HG03025 (cell line): Measurements from ENCODE around the gene SCRT2.
"Not testable (repeated sequence)": the region's sequence is repeated elsewhere in the genome, so short reads cannot be mapped to it uniquely, and the experiment has no call there.

Experiments used
- ATAC-seq: cut with Tn5 transposase; IDR thresholded peaks from one replicate; pipeline ENCODE4 v1.9.1; 2021; ENCODE audit warnings: mild to moderate bottlenecking, moderate library complexity; ENCODE audit not compliant: unreplicated experiment, low FRiP score

SCRT2 gene

DNA sequence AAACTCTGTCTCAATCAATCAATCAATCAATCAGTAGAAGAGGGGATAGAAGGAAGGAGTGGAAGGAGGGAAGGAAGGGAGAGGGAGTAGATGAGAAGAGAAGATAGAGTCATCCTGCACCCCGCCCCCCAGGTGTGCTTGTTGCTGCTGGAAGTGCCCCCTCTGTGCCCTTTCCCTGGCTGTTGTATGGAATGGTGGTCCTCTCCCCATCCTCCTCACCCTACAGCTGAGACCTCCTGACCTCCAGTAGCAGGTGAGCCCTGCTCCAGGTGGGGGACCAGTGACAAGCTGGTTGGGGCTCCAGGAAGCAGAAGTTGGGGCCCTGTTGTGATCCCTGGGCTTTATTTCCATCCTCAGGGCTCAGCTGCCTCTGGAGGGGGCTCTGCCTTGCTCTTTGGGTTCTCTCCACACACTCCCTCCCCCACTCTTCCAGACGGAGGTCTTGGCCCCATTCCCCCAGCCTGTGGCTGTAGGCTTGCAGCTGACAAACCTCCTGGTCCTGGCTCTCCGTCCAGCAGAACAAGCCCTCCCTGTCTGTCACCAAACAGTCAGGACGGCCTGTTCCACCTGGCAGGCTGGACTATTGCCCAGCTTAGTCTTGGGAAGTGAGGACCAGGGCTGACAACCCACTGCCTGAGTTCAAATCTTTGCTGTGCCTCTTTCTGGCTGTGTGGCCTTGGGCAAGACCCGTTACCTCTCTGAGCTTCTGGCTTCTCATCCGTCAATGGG, 26.0 kb upstream of the SCRT2 start:
- ATAC-seq, result no peak

DNA sequence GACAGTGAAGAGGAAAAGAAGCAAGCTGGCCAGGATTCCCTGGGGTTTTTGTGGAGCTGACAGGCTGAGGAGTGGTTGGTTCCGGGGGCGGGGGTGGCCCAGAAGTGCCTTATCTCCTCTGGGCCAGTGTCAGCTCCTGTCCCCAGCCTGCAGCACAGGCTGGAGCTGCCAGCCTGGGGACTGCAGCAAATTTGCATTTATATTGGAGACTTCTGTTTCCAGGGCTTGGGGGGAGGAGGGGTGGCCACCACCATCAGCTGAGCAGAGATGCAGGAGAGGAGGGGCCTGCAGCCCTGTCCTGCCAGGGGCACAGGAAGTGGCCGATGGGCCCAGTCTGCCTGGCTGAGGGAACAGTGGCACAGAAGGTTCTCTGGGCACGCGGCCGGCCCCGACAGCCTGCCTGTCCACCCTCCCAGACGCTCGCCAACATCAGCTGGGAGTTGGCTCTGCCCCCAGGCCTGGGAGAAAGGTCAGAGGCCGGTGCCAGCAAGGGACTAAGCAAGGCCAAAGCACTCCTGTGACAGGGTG, 24.3 kb upstream of the SCRT2 start:
- ATAC-seq, result no peak

DNA sequence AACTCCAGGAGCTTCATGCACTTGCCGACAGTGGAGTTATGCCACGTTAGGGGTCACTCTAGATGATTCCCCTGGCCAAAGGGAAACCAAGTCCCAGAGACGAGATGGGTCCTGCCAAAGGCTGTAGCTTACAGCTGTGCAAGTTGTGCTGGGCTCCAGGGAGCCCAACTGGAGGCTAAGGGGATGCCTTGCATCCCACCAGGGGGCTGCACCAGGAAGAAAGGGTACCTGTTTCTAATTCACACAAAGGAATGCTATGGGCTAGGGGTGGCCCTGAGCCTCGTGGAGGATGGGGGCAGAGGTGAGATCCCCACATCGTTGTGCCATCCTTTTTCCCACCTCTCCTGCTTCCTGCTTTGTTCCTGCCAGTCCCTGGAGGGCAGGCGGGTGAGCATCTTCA, 23.7 kb upstream of the SCRT2 start:
- no peak for ATAC-seq

DNA sequence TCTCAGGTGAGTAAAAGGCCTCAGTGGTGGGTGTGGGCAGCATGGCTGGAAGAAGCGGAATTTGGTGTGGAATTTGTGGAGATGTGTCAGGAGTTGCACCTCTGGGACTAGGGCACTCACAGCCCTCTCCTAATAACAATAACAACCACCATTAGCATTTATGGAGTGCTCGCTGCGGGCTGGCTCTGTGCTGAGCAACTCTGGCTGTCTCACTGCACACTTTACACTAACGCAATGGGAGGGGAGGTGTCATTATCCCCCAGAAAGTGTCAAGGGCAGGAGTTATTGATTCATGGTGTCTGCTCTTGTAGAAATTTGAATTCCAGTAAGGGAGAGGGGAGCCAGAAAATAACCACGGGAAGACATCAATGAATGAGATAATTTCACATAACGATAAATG, 22.7 kb upstream of the SCRT2 start:
- ATAC-seq, result no peak

DNA sequence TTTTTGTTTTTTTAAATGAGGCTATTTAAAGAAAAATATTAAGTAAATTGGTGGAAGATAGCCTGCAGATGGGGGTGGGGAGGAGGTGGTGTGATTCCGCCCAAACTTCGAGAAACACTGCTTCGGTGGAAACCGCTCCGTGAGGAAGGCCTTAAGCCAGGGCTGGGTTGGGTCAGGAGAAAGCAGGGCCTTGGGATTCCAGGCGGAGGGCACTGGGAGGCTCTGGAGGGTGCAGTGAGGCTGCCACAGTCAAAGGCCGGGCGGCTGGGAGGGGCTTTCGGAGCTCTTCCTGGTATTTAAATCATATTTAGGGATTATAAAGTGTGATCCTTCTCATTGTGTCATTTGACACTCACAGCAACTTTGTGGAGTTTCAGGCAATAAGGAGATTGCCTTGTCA, 22.2 kb upstream of the SCRT2 start:
- ATAC-seq, result no peak

DNA sequence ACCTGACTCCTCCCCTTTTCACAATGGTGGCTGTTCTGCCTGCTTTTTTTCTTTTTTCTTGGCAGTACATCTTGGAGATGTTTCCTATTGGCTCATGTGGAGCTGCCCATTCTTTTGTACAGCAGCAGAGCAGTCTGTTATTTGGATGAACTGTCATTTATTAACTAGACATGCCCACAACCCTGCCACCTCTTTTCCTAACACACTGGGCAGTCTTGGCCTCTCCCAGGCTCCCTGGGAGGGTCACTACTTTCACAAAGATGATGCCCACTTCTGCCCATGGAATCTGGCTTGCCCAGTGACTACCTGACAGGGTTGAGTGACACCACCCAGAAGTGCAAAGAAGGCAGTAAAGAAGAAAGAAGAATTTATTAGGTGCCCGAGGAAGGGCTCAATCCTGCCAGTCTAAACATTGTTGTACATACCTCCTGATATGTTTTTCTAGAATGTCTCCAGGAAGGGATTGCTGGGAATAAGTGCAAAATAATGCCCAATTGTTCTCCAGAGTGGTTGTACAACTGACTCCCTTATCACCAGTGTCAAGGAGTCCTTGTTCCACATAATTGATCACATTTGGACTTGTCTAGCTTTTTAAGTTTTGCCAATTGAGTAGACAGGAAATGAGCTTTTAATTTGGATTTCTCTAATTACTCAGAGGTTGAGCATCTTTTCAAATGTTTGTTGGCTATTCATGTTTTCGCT, 19.7 kb upstream of the SCRT2 start:
- no peak for ATAC-seq

DNA sequence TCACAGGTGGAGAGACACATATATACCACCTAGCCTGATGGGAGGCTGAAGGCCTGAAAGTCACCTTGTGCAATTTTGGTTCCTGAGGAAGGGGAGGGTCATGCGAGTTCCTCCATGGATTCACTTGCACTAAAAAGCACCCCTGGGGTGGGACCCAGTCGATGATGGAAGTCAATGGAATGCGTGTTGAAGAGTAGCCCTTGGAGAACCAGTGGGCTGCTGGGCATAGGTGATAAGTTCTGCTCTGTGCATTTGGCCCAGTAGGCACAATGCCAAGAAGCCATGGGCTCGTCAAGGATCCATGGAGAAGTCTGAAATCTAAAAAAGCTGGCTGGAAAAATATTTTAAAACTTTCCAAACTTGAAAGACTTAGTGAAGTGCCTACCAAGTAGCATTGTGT, 18.9 kb upstream of the SCRT2 start:
- ATAC-seq, result no peak

DNA sequence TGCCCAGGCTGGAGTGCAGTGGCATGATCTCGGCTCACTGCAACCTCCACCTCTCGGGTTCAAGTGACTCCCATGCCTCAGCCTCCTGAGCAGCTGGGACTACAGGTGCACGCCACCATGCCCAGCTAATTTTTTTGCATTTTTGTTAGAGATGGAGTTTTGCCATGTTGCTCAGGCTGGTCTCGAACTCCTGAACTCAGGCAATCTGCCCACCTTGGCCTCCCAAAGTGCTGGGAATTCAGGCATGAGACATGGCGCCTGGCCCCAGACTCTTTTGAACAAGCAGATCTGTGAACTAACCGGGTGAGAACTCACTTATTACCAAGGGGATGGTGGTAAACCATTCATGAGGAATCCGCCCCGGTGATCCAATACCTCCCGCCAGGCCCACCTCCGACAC, 18.2 kb upstream of the SCRT2 start:
- not testable (repeated sequence) for ATAC-seq

DNA sequence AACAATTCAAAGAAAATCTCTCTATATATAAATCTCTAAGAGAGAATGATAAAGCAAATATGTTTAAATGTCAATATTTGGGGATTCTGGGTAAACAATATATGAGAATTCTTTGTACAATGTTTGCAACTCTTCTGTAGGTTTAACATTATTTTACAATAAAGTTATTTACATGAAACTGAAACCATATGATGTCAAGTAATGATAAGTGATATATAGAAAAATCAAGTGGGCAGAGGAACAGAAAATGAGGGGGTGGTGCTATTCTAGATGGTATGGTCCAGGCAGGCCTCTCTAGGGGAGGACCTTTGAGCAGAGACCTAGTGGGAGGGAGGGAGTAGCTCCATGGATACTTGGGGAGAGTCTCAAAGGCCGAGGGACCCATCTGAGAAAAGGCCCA, 16.4 kb upstream of the SCRT2 start:
- ATAC-seq, result no peak

DNA sequence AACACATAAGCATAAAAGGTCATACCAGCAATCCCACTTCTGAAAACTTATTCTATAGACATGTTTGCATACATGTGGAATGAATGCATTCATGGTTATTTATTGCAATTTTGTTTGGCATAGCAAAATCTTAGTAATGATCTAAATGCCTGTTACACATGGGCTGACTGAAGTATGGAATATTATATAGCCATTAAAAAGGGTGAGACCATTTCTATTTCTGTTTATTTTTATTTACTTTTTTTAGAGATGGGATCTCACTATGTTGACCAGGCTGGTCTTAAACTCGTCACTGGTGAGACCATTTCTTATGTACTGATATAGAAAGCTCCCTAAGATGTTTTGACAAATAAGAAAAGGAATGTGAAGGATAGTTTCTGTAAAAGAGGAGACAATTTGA, 14.3 kb upstream of the SCRT2 start:
- ATAC-seq, result no peak

DNA sequence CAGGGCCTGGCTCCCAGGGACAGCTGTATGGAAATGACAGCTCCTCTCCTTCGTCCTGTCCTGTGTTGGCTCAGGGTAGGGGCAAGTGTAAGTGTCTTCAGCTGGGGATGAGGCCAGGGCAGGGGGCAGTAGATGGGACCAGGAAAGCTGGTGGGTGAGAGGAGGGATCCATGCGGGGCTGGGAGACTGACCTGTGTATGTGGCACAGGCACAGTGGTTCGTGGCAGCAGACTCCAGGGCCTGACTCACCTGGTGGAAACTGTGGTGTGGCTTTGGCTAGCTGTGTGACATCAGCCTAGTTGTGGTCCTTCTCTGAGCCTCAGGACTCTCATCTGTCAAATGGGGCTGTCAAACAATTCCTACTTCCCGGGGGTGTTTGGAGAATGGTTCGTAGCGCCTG, 13.7 kb upstream of the SCRT2 start:
- ATAC-seq, result no peak

DNA sequence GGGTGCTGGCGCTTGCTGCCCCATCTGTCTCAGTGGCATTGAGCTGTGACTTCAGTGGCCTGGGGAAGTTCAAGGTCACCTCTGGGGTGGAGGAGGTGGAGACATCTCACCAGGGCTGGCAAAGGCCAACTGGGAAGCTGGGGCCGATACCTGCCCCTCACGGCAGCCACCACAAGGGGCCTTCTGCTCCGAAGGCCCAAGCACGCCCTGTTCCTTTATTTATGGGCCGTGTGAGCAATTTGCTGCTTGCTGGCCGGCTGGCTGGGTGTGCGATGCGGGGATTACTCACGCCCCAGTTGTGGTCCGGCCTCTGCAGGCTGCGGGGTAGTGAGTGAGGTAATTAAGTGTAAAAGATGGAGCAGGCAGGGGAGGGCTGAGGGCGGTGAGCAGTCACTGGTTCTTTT, 13.2 kb upstream of the SCRT2 start:
- ATAC-seq, result no peak

DNA sequence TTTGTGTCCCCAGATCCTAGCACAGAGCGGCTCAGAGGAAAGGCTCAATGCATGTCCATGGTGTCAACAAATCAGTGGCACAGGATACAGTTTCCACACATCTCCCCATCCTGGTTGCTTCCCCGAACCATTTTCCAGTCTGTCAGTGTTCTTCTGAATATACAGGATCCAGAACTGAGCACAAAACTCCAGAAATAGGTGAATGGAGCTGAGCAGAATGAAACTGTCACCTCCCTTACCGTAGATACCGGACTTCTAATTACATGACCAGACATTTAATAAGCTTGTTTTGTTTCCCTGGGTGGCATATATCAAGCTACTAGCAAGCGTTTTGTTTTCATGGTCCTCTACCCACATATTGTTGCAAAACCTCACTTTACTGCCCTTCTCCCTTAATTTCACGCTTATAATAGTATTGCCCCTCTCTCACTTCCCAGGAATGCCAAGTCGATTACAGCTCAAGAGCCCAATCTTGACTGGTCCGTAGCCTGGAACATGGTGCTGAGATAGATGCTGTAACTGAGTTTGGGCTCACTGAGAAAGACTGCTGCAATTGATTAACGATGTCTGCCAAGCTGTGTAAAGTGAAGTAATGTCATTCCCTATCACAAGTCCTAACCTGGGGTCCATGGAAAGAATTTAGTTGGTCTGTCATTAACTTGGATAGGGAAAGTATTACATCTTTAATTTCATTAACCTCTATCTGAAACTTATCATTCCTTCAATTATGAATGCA, 12.0 kb upstream of the SCRT2 start:
- ATAC-seq, result no peak

DNA sequence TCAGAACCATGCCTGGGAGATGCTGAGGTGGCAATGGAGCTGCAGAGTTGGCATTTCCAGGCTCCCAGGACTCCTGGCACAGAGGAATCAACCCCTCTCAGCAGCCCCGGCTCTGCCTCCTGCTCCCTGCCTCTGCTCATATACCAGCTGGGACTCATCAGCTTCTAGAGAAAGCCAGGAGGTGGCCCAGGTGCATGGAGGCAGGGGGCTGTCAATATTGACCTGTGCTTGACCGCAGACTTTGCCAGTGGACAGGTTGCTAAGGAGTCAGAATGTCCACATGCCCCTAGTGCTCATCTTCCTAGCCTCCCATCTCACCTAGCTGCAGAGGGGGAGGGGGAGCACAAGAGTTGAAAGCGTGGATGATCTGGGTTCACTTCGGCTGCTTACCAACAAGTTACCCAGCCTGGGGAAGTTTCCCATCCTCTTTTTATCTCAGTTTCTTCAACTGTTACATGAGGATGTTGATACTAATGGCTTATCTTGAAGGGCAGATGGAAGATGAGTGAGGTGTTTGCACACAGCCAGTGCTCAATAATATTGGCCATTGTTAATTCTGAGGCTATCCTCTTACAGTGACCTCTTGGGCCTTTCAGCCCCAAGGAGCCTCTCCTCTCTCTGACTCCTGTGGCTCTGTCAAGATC, 9.2 kb upstream of the SCRT2 start:
- ATAC-seq, result no peak

DNA sequence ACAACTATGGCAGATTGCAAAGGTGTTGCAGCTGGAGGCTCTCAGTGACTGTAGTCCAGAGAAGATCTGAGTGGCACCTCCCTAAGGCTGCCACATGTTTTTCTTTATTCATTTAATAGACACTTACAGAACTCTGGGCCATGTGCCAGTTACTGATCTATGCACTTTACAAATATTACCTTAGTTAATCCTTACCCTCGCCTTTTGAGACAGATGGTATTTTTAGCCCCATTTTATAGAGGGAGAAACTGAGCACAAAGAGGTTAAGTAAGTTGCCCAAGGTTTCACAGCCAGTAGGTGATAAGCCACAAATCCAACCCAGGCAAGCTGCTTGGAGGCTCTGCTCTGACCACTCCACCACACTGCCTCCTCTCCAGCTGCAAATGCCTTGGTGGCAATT, 6.5 kb upstream of the SCRT2 start:
- no peak for ATAC-seq

DNA sequence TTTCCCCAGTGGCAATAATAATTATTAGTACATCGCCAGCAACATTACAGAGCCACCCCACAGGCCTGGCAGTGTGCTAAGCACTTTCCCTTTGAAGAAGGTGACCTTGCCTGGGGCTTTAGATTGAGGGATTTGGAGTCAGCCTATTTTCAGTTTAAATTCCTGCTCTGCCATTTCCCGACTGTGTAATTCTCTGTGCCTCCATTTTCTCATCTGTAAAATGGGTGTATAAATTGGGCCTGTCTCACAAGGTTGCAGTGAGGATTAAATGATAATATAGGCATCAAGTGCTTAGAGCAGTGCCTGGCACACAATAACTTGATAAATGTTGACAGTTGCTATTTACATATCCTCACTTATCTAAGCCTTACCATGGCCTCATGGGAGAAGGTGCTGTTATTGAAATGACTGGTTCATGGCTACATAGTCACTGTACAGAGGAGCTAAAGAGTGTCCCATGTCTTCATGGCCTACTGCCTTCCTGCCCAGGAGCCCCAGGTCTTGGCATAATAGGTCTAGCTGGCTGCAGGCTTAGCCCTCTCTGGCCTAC, 5.1 kb upstream of the SCRT2 start:
- no peak for ATAC-seq

DNA sequence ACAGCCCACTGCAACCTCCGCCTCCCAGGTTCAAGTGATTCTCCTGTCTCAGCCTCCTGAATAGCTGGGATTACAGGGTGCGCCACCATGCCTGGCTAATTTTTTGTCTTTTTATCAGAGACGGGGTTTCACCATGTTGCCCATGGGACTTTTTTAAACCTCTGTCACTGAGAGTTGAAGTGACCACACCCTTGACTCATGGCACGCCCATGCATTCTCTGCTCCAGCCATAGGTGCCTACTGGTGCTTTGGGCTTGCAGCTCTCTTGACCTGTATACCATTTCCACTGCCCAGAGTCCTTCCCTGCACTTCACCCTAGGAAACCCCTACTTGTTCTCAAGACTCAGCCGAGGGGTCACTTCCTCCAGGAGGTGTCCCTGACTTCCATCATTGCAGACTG, 2.4 kb upstream of the SCRT2 start:
- no peak for ATAC-seq

DNA sequence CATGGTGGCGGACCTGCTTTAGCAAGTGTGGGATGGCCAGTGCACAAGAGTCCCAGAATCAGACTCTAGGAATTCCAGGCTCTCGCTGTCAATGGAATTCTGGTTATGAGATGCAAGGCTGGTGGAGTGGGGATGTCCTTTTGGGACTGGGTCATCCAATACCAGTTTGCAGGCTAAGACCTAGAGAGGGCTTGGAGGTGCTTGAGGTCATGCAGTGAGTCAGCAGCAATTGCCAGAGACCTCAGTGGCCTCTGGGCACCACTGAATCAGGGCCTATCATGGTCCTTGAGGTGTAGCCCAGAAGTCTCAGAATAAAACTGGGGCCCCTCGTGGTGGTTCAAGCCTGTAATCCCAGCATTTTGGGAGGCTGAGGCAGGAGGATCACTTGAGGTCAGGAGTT, 1.4 kb upstream of the SCRT2 start:
- no peak for ATAC-seq

DNA sequence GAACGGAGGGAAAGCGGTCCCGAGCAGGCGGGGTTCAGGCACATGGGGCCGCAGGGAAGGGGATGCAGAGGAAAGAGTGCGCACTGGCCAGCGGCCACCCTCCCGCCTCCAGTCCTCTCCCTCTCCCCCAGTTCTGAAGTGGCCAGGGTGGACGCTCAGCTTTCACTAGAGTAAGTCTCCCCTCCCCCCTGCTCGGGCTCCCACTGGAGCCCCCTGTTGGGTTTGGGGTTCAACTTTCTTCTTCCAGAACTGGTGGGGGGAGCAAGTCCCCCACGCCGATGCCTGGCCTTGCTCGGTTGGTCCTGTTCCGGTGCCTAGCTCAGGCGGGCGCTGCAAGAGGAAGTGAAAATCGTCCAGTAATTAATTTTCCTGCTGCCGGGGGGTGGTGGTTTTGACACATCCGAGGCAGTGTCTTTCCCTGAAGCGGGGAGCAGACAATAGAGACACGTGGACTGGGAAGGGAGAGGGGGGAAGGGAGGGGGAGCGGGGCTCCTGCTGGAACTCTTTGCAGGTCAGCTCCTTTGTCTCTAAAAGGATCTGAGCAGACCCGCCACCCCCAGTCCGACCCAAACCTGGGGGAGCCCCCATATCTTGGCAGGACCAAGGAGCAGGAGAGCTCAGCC, 824 bp upstream of the SCRT2 start:
- ATAC-seq, result no peak

DNA sequence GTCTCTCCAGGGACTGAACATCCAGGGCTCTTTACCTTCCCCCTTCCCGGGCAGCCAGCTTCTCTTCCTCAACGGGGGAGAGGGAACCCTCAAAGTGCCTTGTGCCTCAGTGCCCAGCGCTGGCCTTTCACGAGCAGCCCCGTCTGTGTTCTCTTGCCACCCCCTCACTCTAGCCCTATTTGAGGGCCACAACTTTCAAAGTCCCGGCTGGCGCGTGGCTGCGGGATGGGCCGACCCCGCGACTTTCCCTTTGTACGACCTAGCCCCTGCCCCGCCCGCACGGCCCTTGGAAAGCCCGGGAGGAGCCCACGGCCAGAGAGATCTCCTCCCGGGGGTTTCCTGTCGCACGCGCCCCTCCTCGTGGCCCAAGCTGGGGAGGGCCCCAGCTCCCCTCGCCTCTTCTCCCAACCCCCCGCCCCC, 559 bp downstream of the SCRT2 start:
- no peak for ATAC-seq
